CD4-positive, alpha-beta memory T cell (primary cell): ENCODE results near the gene NLRP3. TPM values are rescaled to one million over a fixed set of nuclear protein-coding genes. Genes with fewer than 3 reads are reported as not detected.

Source experiments
- CTCF ChIA-PET: fragments of 350-600 bp; sonication (Branson Sonifier 250); formaldehyde crosslinking; loops from one replicate; lab custom pipeline; 2021; ENCODE audit warnings: inconsistent platforms; ENCODE audit not compliant: partially characterized antibody; lab: Charles Lee
- POLR2A ChIA-PET: fragments of 350-600 bp; sonication (Branson Sonifier 250); formaldehyde crosslinking; loops from one replicate; lab custom pipeline; 2021; ENCODE audit not compliant: partially characterized antibody; lab: Charles Lee
- DNase-seq, 5 donors: peaks; one replicate each; pipeline versions ENCODE4 v3.0.0 to v3.0.0-alpha.2; 2020 to 2022; ENCODE audit warnings: mixed read lengths in 1 of 5
- H3K27ac ChIP-seq: one replicate; pipeline ENCODE4 v1.7.0; 2013; ENCODE audit warnings: low read depth, low read length
- H3K27me3 ChIP-seq: 2 replicates; pipeline ENCODE4 v1.7.0; 2013; ENCODE audit warnings: mild to moderate bottlenecking, low read length, moderate library complexity; ENCODE audit not compliant: insufficient read depth
- H3K36me3 ChIP-seq: 2 replicates; pipeline ENCODE4 v1.7.0; 2013; ENCODE audit warnings: mild to moderate bottlenecking, low read length, moderate library complexity; ENCODE audit not compliant: insufficient read depth
- H3K4me1 ChIP-seq: 2 replicates; pipeline ENCODE4 v1.7.0; 2013; ENCODE audit warnings: mild to moderate bottlenecking, low read length, moderate library complexity; ENCODE audit not compliant: insufficient read depth
- H3K4me3 ChIP-seq, 2 donors: one replicate each; pipeline ENCODE4 v1.7.0; 2013; ENCODE audit warnings: low read length in 2 of 2, mild to moderate bottlenecking in 1 of 2
- H3K9me3 ChIP-seq, 2 donors: one replicate each; pipeline ENCODE4 v1.7.0; 2013; ENCODE audit warnings: low read length in 2 of 2, control low read depth in 1 of 2; ENCODE audit not compliant: control insufficient read depth in 1 of 2
- H3K27ac Mint-ChIP-seq, 7 donors: one replicate each; pipeline ENCODE4 v1.8.0; 2020 to 2021; ENCODE audit warnings: mixed read lengths in 7 of 7, mild to moderate bottlenecking in 6 of 7, inconsistent platforms in 3 of 7, moderate library complexity in 3 of 7
- H3K27me3 Mint-ChIP-seq, 2 donors: one replicate each; pipeline ENCODE4 v1.8.0; 2020 to 2021; ENCODE audit warnings: mixed read lengths in 2 of 2
- H3K36me3 Mint-ChIP-seq, 2 donors: one replicate each; pipeline ENCODE4 v1.8.0; 2020 to 2021; ENCODE audit warnings: mixed read lengths in 2 of 2, inconsistent platforms in 1 of 2, mild to moderate bottlenecking in 1 of 2
- H3K4me1 Mint-ChIP-seq, 4 donors: one replicate each; pipeline ENCODE4 v1.8.0; 2020 to 2021; ENCODE audit warnings: mixed read lengths in 4 of 4, mild to moderate bottlenecking in 1 of 4
- H3K4me3 Mint-ChIP-seq, 8 donors: one replicate each; pipeline ENCODE4 v1.8.0; 2020 to 2021; ENCODE audit warnings: mixed read lengths in 8 of 8, mild to moderate bottlenecking in 7 of 8, moderate library complexity in 6 of 8, inconsistent platforms in 3 of 8
- H3K9me3 Mint-ChIP-seq, 8 donors: one replicate each; pipeline ENCODE4 v1.8.0; 2020 to 2021; ENCODE audit warnings: mixed read lengths in 8 of 8, mild to moderate bottlenecking in 5 of 8, inconsistent platforms in 3 of 8, moderate library complexity in 1 of 8
- intact Hi-C: fragments of 100-400 bp; cut with micrococcal nuclease; formaldehyde crosslinking; loops from one replicate; pipeline ENCODE4 v1.15.1; 2023
- polyA plus RNA-seq, 2 donors: library from polyadenylated mRNA; unstranded; fragments of 300-500 nt; fragmentation: Illumina TruSeq; gene quantifications; one replicate each; pipeline ENCODE4 v1.2.3, GENCODE V29; 2021
- total RNA-seq, 2 experiments: library from RNA; stranded (reverse); gene quantifications; one replicate each; pipeline ENCODE4 v1.2.3, GENCODE V29; 2021

Gene NLRP3
- total and polyA plus RNA-seq, 4 experiments from 2014 or later, result 3.4 to 14.6 (median 9.2) TPM

GRCh38 chr1:247435030-247435758 lies 19.2 kb downstream of the NLRP3 start:
- Histone ChIP-seq H3K9me3 (no peaks in the 10 kb centered on the region), H3K4me1 (no peaks in the 10 kb centered on the region), H3K27ac (no peak overlapping the region), H3K36me3 (peaks cover 19% of the 10 kb centered on the region), H3K27me3 (no peaks in the 10 kb centered on the region), H3K4me3 (no peak overlapping the region)
- Mint-ChIP-seq H3K9me3 (peaks cover 0 to 2% (median 0%) of the 10 kb centered on the region in 8 donors), H3K27ac (peak overlapping the region in 2 of 7 donors; percentile 54 to 71), H3K27me3 (no peaks in the 10 kb centered on the region), H3K4me1 (peaks cover 4 to 18% (median 16%) of the 10 kb centered on the region in 4 donors), H3K4me3 (no peak overlapping the region), H3K36me3 (peaks cover 72 to 80% of the 10 kb centered on the region in 2 donors)
- intact Hi-C loops, result no loop called here
- DNase-seq, result no peak
- ChIA-PET CTCF (no interaction called here), POLR2A (interaction anchor here (1.1 kb wide), 1 partner anchor 45 kb away, joined by 7 read pairs; no protein-coding TSS in a partner anchor)

- Histone ChIP-seq H3K27ac (no peak overlapping the region), H3K9me3 (no peaks in the 10 kb centered on the region), H3K36me3 (peaks cover 19% of the 10 kb centered on the region), H3K4me3 (no peak overlapping the region), H3K4me1 (no peaks in the 10 kb centered on the region), H3K27me3 (no peaks in the 10 kb centered on the region)
- no peak for DNase-seq
- ChIA-PET CTCF (no interaction called here), POLR2A (interaction anchor here (1.1 kb wide), 1 partner anchor 46 kb away, joined by 7 read pairs; no protein-coding TSS in a partner anchor)
- intact Hi-C loops, result no loop called here
- Mint-ChIP-seq H3K9me3 (peaks cover 0 to 2% (median 0%) of the 10 kb centered on the region in 8 donors), H3K27me3 (no peaks in the 10 kb centered on the region), H3K4me1 (peaks cover 5 to 21% (median 16%) of the 10 kb centered on the region in 4 donors), H3K27ac (no peak overlapping the region), H3K4me3 (no peak overlapping the region), H3K36me3 (peaks cover 74 to 81% of the 10 kb centered on the region in 2 donors)
Measured at GRCh38 chr1:247435759-247436147, 19.8 kb downstream of the NLRP3 start.

- POLR2A ChIA-PET, result no interaction called here
- peaks cover 0 to 2% (median 0%) of the 10 kb centered on the region in 8 donors for H3K9me3 Mint-ChIP-seq
Measured at GRCh38 chr1:247437551-247438505, 21.9 kb downstream of the NLRP3 start.

GRCh38 chr1:247440001-247440620 lies 24.1 kb downstream of the NLRP3 start:
- H3K27ac Mint-ChIP-seq, result peak overlapping the region in 3 of 7 donors; percentile 14 to 75 (median 74)
- Histone ChIP-seq H3K27me3 (no peaks in the 10 kb centered on the region), H3K36me3 (peaks cover 28% of the 10 kb centered on the region), H3K4me3 (no peak overlapping the region), H3K27ac (no peak overlapping the region), H3K4me1 (no peaks in the 10 kb centered on the region), H3K9me3 (no peaks in the 10 kb centered on the region)
- H3K4me1 Mint-ChIP-seq, result peaks cover 5 to 13% (median 9%) of the 10 kb centered on the region in 4 donors
- DNase-seq, result no peak
- H3K27me3 Mint-ChIP-seq, result no peaks in the 10 kb centered on the region
- ChIA-PET POLR2A (interaction anchor here (1.6 kb wide), 1 partner anchor 50 kb away, joined by 3 read pairs; no protein-coding TSS in a partner anchor), CTCF (no interaction called here)
- peaks cover 0 to 2% (median 0%) of the 10 kb centered on the region in 8 donors for H3K9me3 Mint-ChIP-seq
- no peak overlapping the region for H3K4me3 Mint-ChIP-seq
- H3K36me3 Mint-ChIP-seq, result peaks cover 77 to 79% of the 10 kb centered on the region in 2 donors
- intact Hi-C loops, result no loop called here

More at GRCh38 chr1:247437551-247438505, 21.9 kb downstream of the NLRP3 start:
- CTCF ChIA-PET, result interaction anchor here (1.6 kb wide), 2 partner anchors 44 to 48 kb away, joined by 4 read pairs; no protein-coding TSS in a partner anchor
- no peaks in the 10 kb centered on the region for H3K27me3 Mint-ChIP-seq
- H3K27ac ChIP-seq, result no peak overlapping the region
- H3K27ac Mint-ChIP-seq, result peak overlapping the region in 4 of 7 donors; percentile 2 to 25 (median 20)
- no peaks in the 10 kb centered on the region for H3K9me3 ChIP-seq
- H3K36me3 ChIP-seq, result peaks cover 20% of the 10 kb centered on the region
- H3K4me3 Mint-ChIP-seq, result peak overlapping the region in 1 of 8 donors; percentile 37
- H3K4me1 ChIP-seq, result no peaks in the 10 kb centered on the region
- no peak for DNase-seq
- intact Hi-C loops, result no loop called here
- peaks cover 5 to 13% (median 10%) of the 10 kb centered on the region in 4 donors for H3K4me1 Mint-ChIP-seq
- H3K36me3 Mint-ChIP-seq, result peaks cover 70 to 75% of the 10 kb centered on the region in 2 donors
- H3K27me3 ChIP-seq, result no peaks in the 10 kb centered on the region
- H3K4me3 ChIP-seq, result no peak overlapping the region

GRCh38 chr1:247441606-247442005 lies 25.6 kb downstream of the NLRP3 start:
- intact Hi-C loops, result no loop called here
- Mint-ChIP-seq H3K4me3 (no peak overlapping the region), H3K9me3 (peaks cover 0 to 2% (median 0%) of the 10 kb centered on the region in 8 donors), H3K27ac (peak overlapping the region in 1 of 7 donors; percentile 52), H3K27me3 (no peaks in the 10 kb centered on the region), H3K36me3 (peaks cover 77 to 78% of the 10 kb centered on the region in 2 donors), H3K4me1 (peaks cover 2 to 13% (median 7%) of the 10 kb centered on the region in 4 donors)
- ChIA-PET POLR2A (interaction anchor here (0.7 to 1.6 kb wide), 2 partner anchors 25 to 51 kb away, joined by 3 read pairs; no protein-coding TSS in a partner anchor), CTCF (interaction anchor here (1.4 to 1.9 kb wide), 2 partner anchors 25 to 69 kb away, joined by 3 to 6 read pairs; no protein-coding TSS in a partner anchor)
- no peak for DNase-seq
- Histone ChIP-seq H3K4me1 (no peaks in the 10 kb centered on the region), H3K36me3 (peaks cover 28% of the 10 kb centered on the region), H3K9me3 (no peaks in the 10 kb centered on the region), H3K27ac (no peak overlapping the region), H3K27me3 (no peaks in the 10 kb centered on the region), H3K4me3 (no peak overlapping the region)

- Histone ChIP-seq H3K27ac (no peak overlapping the region), H3K4me3 (no peak overlapping the region), H3K9me3 (no peaks in the 10 kb centered on the region), H3K27me3 (no peaks in the 10 kb centered on the region), H3K36me3 (peaks cover 28% of the 10 kb centered on the region), H3K4me1 (no peaks in the 10 kb centered on the region)
- no peak for DNase-seq
- CTCF ChIA-PET, result interaction anchor here (1.4 to 1.9 kb wide), 2 partner anchors 26 to 70 kb away, joined by 3 to 6 read pairs; no protein-coding TSS in a partner anchor
- Mint-ChIP-seq H3K4me3 (no peak overlapping the region), H3K27ac (peak overlapping the region in 5 of 7 donors; percentile 2 to 59 (median 44)), H3K4me1 (peaks cover 2 to 13% (median 7%) of the 10 kb centered on the region in 4 donors), H3K36me3 (peaks cover 77 to 78% of the 10 kb centered on the region in 2 donors), H3K27me3 (no peaks in the 10 kb centered on the region), H3K9me3 (peaks cover 0 to 2% (median 0%) of the 10 kb centered on the region in 8 donors)
- intact Hi-C loops, result no loop called here
- POLR2A ChIA-PET, result no interaction called here
Measured at GRCh38 chr1:247442164-247442563, 26.2 kb downstream of the NLRP3 start.
